HCT116 (cell line): ENCODE data around the gene KCNJ4. TPM values are rescaled to one million over a fixed set of nuclear protein-coding genes. Genes with fewer than 3 reads are reported as not detected.
A peak's percentile ranks its signal among the peaks of the same experiment; 100 is the strongest.

Experiments
- ATAC-seq: fragments of 200-7000 bp; cut with Tn5 transposase; 2 replicates; pipeline ENCODE4 v1.9.1; 2020; ENCODE audit warnings: mild to moderate bottlenecking, moderate library complexity
- BruUV-seq: library from RNA; stranded (reverse); fragments of 400-500 nt; replicated peaks from 2 replicates; lab custom pipeline; 2021; lab: Mats Ljungman, UMichigan
- CTCF ChIA-PET: fragments of 300-600 bp; sonication (Branson Sonifier 250); formaldehyde crosslinking; loops from one replicate; lab custom pipeline; 2021; ENCODE audit warnings: antibody characterized with exemption; lab: Charles Lee
- POLR2A ChIA-PET: fragments of 300-600, 350-600 bp; sonication (Branson Sonifier 250); formaldehyde crosslinking; loops from one replicate; lab custom pipeline; 2021; ENCODE audit warnings: antibody characterized with exemption; lab: Charles Lee
- RAD21 ChIA-PET, 2 experiments: fragments of 300-600 bp; sonication (Branson Sonifier 250); formaldehyde crosslinking; loops; one replicate each; lab custom pipeline; 2023; ENCODE audit warnings: low total read pairs in 2 of 2; ENCODE audit not compliant: uncharacterized antibody in 2 of 2, unreplicated experiment in 2 of 2, low non-redundant PET in 1 of 2; lab: Charles Lee
- DNase-seq: peaks from one replicate; pipeline ENCODE4 v3.0.0-alpha.2; 2010; ENCODE audit warnings: low read depth, low spot score
- H2AFZ ChIP-seq: fragments of 200-600 bp; shearing (Covaris generic), sonication (generic); 2 replicates; pipeline ENCODE4 v1.6.1; 2017; ENCODE audit warnings: low read depth, mixed run types, mixed read lengths, antibody characterized with exemption, low read length; ENCODE audit not compliant: poor library complexity, severe bottlenecking
- H3K27ac ChIP-seq: 2 replicates; pipeline ENCODE4 v1.5.1; 2012; ENCODE audit warnings: low read depth, low read length
- H3K27me3 ChIP-seq: fragments of 200-600 bp; sonication (generic); 2 replicates; pipeline ENCODE4 v1.6.1; 2016; ENCODE audit warnings: mixed run types, low read length, mixed read lengths; ENCODE audit not compliant: insufficient read depth
- H3K36me3 ChIP-seq, 2 experiments: fragments of 200-500 bp in 1 of 2; fragments of 200-600 bp in 1 of 2; sonication (Bioruptor generic) in 1 of 2; sonication (generic) in 1 of 2; 2 replicates each; pipeline versions ENCODE4 v1.5.1 to v1.6.1; 2014 to 2016; ENCODE audit warnings: low read length in 2 of 2, inconsistent platforms in 1 of 2, mixed read lengths in 1 of 2, mixed run types in 1 of 2; ENCODE audit not compliant: insufficient read depth in 2 of 2, control insufficient read depth in 1 of 2
- H3K4me1 ChIP-seq, 2 experiments: fragments of 200-600 bp in 1 of 2; sonication (generic) in 1 of 2; 2 replicates each; pipeline versions ENCODE4 v1.5.1 to v1.6.1; 2012 to 2017; ENCODE audit warnings: low read length in 2 of 2, inconsistent platforms in 1 of 2, mild to moderate bottlenecking in 1 of 2, mixed read lengths in 1 of 2, mixed run types in 1 of 2, moderate library complexity in 1 of 2; ENCODE audit not compliant: insufficient read depth in 2 of 2, control insufficient read depth in 1 of 2
- H3K4me2 ChIP-seq: fragments of 200-600 bp; sonication (generic); 2 replicates; pipeline ENCODE4 v1.6.1; 2017; ENCODE audit warnings: mixed run types, low read length, mixed read lengths
- H3K4me3 ChIP-seq, 2 experiments: fragments of 200-600 bp in 1 of 2; sonication (generic) in 1 of 2; replicated peaks in 1 of 2; 2 replicates each; pipeline ENCODE4 v1.5.1; 2011 to 2016; ENCODE audit warnings: low read length in 2 of 2, control low read depth in 1 of 2, low read depth in 1 of 2, mild to moderate bottlenecking in 1 of 2, mixed read lengths in 1 of 2, mixed run types in 1 of 2
- H3K79me2 ChIP-seq: fragments of 200-600 bp; sonication (generic); 2 replicates; pipeline ENCODE4 v1.6.1; 2017; ENCODE audit warnings: mild to moderate bottlenecking, mixed run types, low read length, moderate library complexity, mixed read lengths; ENCODE audit not compliant: insufficient read depth
- H3K9ac ChIP-seq: fragments of 200-600 bp; sonication (generic); 2 replicates; pipeline ENCODE4 v1.6.1; 2016; ENCODE audit warnings: low read length, mixed read lengths
- H3K9me2 ChIP-seq: fragments of 200-600 bp; sonication (generic), shearing (Covaris generic); 2 replicates; pipeline ENCODE4 v1.6.1; 2017; ENCODE audit warnings: mixed run types, mild to moderate bottlenecking, moderate library complexity; ENCODE audit not compliant: insufficient read depth
- H3K9me3 ChIP-seq, 2 experiments: fragments of 200-500 bp in 1 of 2; fragments of 200-600 bp in 1 of 2; sonication (Bioruptor generic) in 1 of 2; sonication (generic) in 1 of 2; 2 replicates each; pipeline ENCODE4 v1.6.1; 2014 to 2017; ENCODE audit warnings: low read length in 2 of 2, mixed read lengths in 2 of 2, inconsistent platforms in 1 of 2, low read depth in 1 of 2, mild to moderate bottlenecking in 1 of 2, mixed run types in 1 of 2, moderate library complexity in 1 of 2; ENCODE audit not compliant: control insufficient read depth in 1 of 2, insufficient read depth in 1 of 2
- H4K20me1 ChIP-seq: fragments of 200-600 bp; sonication (generic), shearing (Covaris generic); 2 replicates; pipeline ENCODE4 v1.6.1; 2017; ENCODE audit warnings: mixed run types, mild to moderate bottlenecking, moderate library complexity; ENCODE audit not compliant: insufficient read depth
- EGR1 ChIP-seq: IDR thresholded peaks from 2 replicates; pipeline ENCODE4 v1.6.1; 2012; ENCODE audit warnings: low read depth
- ELF1 ChIP-seq: IDR thresholded peaks from 2 replicates; pipeline ENCODE4 v1.6.1; 2012; ENCODE audit warnings: low read depth, borderline replicate concordance
- EZH2 ChIP-seq: fragments of 200-600 bp; sonication (generic); IDR thresholded peaks from 2 replicates; pipeline ENCODE4 v1.6.1; 2017; ENCODE audit warnings: antibody characterized with exemption, mixed run types
- POLR2A ChIP-seq: IDR thresholded peaks from 2 replicates; pipeline ENCODE4 v1.7.0; 2011; ENCODE audit warnings: borderline replicate concordance; ENCODE audit not compliant: insufficient read depth, insufficient read length; ENCODE audit errors: extremely low read depth
- SIN3A ChIP-seq: IDR thresholded peaks from 2 replicates; pipeline ENCODE4 v1.6.1; 2012; ENCODE audit warnings: low read depth
- SP1 ChIP-seq: IDR thresholded peaks from 2 replicates; pipeline ENCODE4 v1.6.1; 2012; ENCODE audit warnings: low read depth
- intact Hi-C: fragments of 100-400 bp; cut with micrococcal nuclease; formaldehyde crosslinking; loops from 2 replicates; pipeline ENCODE4 v1.10.0; 2022
- total RNA-seq: library from RNA; stranded (reverse); gene quantifications from one replicate; pipeline ENCODE4 v1.2.1, GENCODE V29; 2021; ENCODE audit not compliant: unreplicated experiment
- TF ChIP-seq, protein P1 (sequence below): IDR thresholded peaks from 2 replicates; pipeline ENCODE4 v1.6.1; 2012; ENCODE audit warnings: low read depth

Gene KCNJ4
- total RNA-seq, 1 experiment from 2014 or later, result not detected

DNA sequence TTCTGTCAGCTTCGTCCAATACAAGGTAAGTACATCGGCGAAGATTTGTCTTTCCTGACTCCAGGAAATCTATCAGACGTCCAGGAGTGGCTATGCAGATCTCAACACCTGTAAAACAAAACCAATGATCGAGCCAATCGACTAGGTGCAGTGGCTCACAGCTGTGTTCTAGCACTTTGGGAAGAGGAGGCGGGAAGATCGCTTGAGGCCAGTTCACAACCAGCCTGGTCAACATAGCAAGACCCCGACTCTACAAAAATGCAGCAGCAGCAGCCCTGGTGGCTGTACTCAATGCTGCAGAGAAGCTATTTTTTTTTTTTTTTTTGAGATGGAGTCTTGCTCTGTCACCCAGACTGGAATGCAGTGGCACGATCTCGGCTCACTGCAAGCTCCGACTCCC lies 39.9 kb upstream of the KCNJ4 start:
- no TSS peak for BruUV-seq

DNA sequence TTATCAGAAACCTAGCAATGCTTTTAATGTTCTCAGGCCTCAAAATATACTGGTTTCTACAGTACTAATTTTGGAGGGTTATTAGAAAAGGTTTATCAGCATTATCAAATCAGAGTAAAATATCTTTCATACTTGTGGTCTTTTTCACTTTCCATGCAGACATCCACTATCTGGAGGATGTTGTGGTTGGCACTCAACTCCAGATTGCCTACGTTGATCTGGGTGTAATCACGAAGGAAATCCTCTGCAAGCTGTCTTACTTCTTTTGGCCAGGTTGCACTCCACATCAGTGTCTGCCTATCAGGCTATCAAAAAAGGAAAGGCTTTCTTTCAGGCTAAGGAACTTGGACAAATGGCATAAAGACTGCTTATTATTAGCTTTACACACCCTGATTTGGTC lies 39.5 kb upstream of the KCNJ4 start:
- Histone ChIP-seq H3K4me2 (no peak overlapping the region), H3K9me2 (no peaks in the 10 kb centered on the region), H3K27me3 (no peaks in the 10 kb centered on the region), H3K27ac (no peak overlapping the region), H3K9ac (no peak overlapping the region), H3K9me3 (no peaks in the 10 kb centered on the region)
- no peak for ATAC-seq
- DNase-seq, result no peak
- no peak for TF ChIP-seq EZH2
- no peak for TF ChIP-seq SIN3A
- no peak for TF ChIP-seq SP1
- TF ChIP-seq ELF1, result no peak
- TF ChIP-seq, protein P1, sequence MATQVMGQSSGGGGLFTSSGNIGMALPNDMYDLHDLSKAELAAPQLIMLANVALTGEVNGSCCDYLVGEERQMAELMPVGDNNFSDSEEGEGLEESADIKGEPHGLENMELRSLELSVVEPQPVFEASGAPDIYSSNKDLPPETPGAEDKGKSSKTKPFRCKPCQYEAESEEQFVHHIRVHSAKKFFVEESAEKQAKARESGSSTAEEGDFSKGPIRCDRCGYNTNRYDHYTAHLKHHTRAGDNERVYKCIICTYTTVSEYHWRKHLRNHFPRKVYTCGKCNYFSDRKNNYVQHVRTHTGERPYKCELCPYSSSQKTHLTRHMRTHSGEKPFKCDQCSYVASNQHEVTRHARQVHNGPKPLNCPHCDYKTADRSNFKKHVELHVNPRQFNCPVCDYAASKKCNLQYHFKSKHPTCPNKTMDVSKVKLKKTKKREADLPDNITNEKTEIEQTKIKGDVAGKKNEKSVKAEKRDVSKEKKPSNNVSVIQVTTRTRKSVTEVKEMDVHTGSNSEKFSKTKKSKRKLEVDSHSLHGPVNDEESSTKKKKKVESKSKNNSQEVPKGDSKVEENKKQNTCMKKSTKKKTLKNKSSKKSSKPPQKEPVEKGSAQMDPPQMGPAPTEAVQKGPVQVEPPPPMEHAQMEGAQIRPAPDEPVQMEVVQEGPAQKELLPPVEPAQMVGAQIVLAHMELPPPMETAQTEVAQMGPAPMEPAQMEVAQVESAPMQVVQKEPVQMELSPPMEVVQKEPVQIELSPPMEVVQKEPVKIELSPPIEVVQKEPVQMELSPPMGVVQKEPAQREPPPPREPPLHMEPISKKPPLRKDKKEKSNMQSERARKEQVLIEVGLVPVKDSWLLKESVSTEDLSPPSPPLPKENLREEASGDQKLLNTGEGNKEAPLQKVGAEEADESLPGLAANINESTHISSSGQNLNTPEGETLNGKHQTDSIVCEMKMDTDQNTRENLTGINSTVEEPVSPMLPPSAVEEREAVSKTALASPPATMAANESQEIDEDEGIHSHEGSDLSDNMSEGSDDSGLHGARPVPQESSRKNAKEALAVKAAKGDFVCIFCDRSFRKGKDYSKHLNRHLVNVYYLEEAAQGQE, result no peak
- no peak for TF ChIP-seq EGR1
- no peak for TF ChIP-seq POLR2A
- TF ChIP-seq, all 23 proteins: peak for 0
- RAD21 ChIA-PET, result no interaction called here
- Histone ChIP-seq H3K4me3 (no peak overlapping the region), H2AFZ (no peak overlapping the region), H3K79me2 (peaks cover 95% of the 10 kb centered on the region), H4K20me1 (peaks cover 44% of the 10 kb centered on the region; the same call in 1 of the 2 replicates), H3K36me3 (peaks cover 90 to 91% of the 10 kb centered on the region in 2 experiments), H3K4me1 (no peaks in the 10 kb centered on the region; a peak in 1 of 4 replicates)
- POLR2A ChIA-PET, result no interaction called here
- no TSS peak for BruUV-seq
- intact Hi-C loops, result no loop called here
- CTCF ChIA-PET, result no interaction called here

More for the DNA sequence above, 39.9 kb upstream of the KCNJ4 start:
- H3K9me2 ChIP-seq, result no peaks in the 10 kb centered on the region
- H3K4me3 ChIP-seq, result no peak overlapping the region
- H3K9me3 ChIP-seq, result no peaks in the 10 kb centered on the region
- ChIA-PET RAD21 (no interaction called here), POLR2A (no interaction called here)
- H4K20me1 ChIP-seq, result peaks cover 45% of the 10 kb centered on the region; the same call in 1 of the 2 replicates
- 0 out of 2 replicates have a peak, but pooled peaks have one; percentile 21 for ATAC-seq
- no peak overlapping the region for H3K4me2 ChIP-seq
- H3K79me2 ChIP-seq, result peaks cover 95% of the 10 kb centered on the region
- no peak overlapping the region for H3K9ac ChIP-seq
- peaks cover 89 to 90% of the 10 kb centered on the region in 2 experiments for H3K36me3 ChIP-seq
- DNase-seq, result no peak
- no peak overlapping the region for H2AFZ ChIP-seq
- no peaks in the 10 kb centered on the region; a peak in 1 of 4 replicates for H3K4me1 ChIP-seq
- TF ChIP-seq EGR1, result no peak
- TF ChIP-seq, all 23 proteins: peak for 0
- intact Hi-C loops, result no loop called here
- Histone ChIP-seq H3K27ac (no peak overlapping the region), H3K27me3 (no peaks in the 10 kb centered on the region)
- CTCF ChIA-PET, result no interaction called here
